HG03565 (cell line): Measurements from ENCODE around the gene MEGF9.
"Not testable (repeated sequence)": the region's sequence is repeated elsewhere in the genome, so short reads cannot be mapped to it uniquely, and the experiment has no call there.

Source experiments
- ATAC-seq: cut with Tn5 transposase; IDR thresholded peaks from one replicate; pipeline ENCODE4 v1.9.1; 2021; ENCODE audit warnings: mild to moderate bottlenecking, moderate library complexity; ENCODE audit not compliant: unreplicated experiment

Gene MEGF9

DNA sequence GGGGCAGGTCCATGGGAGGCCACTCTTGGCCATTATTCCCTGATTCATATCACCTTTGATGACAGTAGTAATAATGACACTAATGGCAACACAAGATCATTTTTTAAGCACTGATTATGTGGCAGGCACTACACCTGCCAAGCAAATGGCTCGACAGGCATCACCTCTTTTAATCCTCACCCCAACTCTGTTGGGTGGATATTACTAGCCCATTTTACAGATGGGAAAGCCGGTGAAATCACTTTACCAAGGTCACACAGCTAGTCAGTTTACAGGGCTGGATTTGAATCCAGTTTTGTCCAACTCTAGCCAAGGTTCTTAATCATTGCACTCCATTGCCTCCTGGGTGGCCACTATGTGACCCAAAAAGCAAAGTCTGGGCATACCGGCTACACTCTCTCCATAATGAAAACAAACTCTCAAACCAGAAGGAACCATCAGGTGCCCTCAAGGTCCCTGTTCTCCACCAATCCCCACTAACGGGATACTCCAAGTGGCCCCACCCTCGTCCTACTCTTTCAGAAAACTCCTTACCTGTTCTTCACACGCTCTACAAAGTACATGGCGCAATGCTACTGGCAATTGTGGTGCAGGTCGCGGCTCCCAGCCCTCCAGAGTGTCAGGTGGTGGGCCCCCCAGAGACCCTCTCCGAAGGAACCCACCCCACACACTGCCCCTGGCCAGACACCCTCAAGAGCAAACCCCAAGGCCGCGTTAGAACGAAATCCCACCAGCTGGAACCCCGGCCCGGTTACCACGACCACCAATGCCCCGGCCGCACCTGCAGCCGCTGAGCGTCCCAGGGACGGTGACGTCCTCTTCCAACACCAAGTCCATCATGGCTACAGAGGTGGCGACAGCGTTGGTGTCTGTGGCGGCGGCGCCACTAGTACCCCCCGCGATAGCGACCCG is 134.9 kb downstream of the MEGF9 start:
- peak; percentile 27 for ATAC-seq

DNA sequence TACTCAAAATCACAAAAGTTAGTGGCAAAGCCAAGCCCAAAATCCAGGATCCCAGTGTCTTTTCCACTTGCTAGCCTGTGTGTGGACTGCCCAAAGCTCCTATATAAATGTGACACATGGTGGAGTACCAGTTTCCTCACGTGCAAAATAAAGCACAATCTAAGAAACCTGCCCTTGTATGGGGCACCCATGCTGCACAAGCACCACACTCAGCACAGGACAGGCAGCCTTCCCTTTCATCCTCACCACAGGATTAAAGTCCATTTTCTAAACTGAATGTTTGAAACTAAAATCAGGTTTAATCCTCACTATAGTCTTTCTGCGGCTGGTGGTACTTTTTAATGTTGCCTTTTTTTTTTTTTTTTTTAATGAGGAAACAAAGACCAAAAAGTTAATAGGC is 139.8 kb downstream of the MEGF9 start:
- no peak for ATAC-seq

DNA sequence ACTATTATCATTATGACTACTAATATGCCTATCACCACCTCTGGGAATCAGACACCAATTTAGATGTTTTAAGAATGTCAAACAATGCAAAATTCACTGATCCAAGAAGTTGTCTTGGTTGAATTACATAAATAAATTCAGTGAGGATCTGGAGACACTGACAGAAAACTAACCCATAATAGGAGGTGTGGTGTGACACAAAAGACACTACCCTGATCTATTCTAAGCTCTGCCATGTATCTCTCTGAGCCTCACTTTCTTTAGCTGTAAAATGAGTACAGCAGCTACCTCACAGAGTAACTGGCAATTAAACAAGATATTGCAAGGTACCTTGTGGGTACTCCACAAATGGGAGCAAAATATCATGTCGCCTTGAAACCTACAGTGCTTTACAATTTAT is 141.8 kb downstream of the MEGF9 start:
- no peak for ATAC-seq

DNA sequence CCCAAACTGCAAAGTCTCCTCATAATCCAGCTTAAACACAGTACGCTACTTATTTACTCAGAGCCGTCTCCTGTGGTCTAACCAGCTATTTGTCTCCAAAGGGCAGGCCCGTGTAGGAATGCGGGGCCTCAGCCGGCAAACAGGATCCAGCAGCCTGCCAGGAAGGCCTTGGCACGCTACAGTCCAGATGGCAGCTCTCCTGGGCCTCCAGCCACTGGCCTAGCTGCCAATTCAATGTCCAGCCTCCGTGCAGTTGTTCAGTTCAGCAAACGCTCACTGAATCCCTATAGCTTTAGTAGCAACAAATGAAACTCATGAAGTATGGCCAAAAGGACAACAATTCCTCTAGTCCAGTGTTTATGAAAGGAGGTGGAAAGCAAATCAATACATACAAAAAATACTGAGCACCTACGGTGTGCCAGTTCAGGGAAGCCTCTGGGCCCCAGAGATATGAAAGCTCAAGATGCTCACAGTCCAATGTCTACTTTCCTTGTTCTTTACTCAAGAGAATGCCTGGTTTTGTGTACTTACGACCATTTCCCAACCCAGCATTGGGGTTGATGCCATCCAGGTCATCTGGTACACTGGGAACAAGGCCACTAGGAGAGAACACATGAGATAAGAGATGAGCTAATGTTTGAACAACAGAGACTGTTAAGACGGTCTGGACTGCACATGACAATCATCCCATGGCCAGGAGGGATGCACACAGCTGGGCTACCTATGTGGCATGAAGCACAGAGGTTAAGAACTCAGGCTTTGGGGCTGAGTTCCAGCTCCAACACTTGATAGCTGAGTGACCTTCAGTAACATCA is 142.6 kb downstream of the MEGF9 start:
- no peak for ATAC-seq

DNA sequence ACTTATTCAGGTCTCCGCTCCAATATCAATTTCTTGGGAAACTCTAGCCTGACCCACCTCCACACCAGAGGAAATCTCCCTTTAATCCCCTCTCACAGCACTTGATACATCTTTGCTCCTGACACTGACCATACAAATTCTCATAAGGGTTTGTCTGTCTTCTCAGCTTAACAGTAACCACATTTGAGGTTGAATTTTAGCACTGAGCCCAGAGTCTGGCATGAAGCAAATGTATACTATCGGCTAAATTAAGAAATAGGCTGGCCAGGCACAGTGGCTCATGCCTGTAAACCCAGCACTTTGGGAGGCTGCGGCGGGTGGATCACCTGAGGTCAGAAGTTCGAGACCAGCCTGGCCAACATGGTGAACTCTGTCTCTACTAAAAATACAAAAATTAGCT is 144.0 kb downstream of the MEGF9 start:
- no peak for ATAC-seq

DNA sequence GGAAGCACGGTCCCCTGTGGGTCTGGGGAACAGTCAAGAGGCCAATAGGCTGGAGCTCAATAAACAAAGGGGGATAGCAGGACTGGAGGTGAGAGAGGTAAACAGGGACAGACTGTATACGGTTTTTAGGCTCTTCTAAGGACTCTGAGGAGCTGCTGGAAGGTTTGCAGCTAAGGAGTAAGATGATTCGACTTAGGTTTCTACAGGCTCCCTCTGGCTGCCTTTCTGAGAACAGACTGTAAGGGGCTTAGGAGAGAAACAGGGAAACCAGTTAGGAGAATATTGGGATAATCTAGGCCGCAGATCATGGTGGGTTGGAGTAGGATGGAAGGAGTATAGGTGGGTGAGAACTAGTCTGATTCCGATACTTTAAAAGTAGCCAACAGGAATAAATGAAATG is 144.7 kb downstream of the MEGF9 start:
- no peak for ATAC-seq

DNA sequence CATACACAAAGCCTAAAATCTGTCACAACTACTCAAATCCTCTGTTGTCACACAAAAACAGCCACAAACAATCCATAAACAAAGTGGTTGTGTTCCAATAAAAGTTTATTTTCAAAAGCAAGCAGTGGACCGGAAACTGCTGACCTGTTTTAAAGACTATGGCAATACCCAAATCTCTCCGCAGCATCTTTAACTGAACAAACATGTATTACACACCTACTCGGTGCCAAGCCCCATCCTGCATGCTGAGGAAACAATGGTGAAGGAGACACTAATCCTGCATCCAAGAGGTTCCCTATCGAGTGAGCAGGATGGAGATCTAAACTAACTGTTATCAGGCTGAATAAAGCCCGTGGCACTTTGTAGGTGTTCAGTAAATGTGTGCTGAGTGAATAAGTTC is 145.5 kb downstream of the MEGF9 start:
- no peak for ATAC-seq

DNA sequence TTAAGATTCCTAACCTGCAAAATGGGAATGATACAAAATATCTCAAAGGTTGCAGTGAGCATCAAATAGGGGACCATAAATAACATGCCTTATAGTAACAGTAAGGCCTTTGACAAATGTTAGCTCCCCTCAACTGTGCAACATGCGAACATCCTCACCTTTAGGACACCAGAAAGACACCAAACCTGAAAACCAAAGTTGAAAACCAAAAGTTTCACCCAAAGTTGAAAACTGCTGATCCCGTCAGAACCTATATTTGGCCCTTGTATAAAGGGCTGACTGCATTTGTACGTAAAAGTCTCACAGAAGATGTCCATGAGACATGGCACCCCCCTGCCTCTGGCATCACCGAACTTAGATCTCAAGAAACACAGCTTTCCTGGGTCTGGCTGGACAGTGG is 146.4 kb downstream of the MEGF9 start:
- no peak for ATAC-seq

DNA sequence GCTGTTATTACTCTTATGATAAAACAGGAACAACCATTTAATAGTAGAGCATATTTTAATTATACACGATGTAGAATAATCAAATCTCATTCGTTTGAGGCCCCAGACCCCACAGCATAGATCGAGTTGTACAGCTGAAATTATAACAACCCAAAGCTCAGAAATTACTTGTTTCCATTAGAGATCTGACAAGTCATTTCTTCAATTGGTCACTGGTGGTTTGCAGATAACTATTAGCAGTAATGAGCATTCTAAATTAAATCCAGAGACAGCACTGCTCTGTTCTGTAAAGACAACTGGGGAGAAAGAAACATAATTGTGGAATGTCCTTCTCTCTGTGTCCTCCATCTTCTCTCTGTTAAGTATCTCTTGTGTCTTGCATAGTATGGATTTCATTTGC is 147.2 kb downstream of the MEGF9 start:
- no peak for ATAC-seq

DNA sequence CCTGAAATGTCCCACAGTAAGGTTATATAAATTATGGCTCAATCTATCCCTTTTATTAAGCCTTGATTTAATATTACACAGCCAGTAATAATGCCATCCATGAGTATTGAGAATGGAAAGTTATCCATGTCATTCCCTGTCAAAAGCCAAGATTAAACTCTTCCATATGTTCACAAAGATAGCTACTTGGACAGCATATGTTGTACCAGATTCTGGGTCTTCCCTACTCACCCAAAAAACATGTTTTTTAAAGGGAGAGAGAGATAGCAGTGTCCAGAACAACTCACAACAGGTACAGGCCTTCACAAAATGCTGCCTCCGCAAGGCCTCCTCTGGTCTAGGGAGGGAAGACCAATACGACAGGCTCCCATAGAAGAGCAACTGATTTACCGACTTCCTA is 149.7 kb downstream of the MEGF9 start:
- ATAC-seq = no peak

DNA sequence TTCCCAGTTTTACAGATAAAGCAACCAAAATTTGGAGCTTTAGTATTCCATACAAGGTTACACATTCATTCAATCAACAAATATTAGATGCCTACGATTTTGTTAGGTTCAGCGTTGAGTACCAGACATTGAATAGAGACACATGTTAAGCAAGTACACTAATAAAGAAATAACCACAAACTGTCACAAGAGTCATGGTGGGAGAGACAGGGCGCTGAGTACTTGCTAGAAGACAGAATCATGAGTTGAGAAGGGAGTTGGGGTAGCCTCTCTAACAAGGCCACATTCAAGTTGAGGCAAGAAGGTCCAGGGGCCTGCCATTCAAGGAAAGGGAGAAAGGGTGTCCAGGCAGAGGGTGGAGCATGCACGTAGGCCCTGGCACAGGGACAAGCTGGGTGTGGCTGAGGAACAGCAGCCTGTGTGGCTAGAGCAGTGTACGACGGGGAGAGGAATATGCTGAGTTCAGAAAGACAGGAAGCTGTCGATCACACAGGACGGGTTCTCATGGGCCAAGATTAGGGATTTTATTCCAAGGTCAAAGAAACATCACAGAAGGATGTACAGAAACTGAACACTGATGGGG is 151.3 kb downstream of the MEGF9 start:
- ATAC-seq = no peak

DNA sequence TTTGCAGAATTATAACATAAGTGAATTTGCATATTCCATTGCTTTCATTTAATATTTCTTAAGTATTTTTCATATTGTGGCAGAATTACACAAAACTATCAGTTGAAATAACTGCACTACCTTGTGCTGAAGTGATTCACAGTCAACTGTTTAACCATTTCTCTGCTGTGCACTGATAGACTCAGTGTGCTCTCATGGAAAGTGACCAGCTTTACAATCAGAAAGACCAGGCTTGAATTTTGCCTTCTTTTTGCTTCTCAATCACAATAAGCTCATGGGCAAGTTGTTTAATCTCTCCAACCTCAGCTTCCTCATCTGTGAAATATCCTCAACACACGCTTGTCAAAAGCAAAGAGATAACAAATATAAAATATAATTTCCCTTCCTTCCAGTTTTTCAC is 152.6 kb downstream of the MEGF9 start:
- no peak for ATAC-seq

DNA sequence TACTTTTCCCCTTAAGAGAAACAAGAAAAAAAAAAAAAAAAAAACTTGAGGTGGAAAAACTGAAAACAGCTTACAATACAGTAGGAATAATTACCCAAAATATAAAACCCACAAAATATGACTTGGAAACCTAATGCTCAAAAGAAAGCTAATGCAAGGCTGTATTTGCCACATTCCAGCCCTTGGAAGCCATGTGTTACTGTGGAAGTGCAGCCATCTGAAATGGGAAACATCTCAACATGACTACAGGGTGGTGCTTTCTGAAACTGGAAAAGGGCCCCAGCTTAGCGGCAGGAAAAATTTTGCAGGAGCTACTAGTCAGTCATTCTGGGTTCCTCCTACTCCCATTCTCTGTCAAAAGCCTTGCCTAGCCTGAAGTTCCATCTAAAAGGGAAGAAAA is 154.7 kb downstream of the MEGF9 start:
- ATAC-seq = no peak

DNA sequence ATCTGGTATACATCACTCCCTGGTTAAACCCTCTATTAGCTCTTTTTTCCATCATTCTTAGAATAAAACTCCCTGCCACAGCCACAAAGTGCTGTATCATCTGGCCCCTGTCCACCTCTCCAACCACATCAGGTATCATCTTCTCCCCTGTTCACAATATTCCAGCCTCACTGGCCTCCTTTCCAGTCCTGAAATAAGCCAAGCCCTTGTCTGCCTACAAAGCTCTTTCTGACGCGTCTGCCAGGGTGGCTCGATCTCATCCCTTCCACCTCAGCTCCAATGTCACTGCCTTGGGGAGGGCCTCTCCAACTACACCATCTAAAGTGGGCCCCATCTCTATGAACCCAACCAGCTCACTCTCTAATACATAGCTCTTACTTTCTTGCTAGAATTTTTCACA is 155.8 kb downstream of the MEGF9 start:
- ATAC-seq = no peak

DNA sequence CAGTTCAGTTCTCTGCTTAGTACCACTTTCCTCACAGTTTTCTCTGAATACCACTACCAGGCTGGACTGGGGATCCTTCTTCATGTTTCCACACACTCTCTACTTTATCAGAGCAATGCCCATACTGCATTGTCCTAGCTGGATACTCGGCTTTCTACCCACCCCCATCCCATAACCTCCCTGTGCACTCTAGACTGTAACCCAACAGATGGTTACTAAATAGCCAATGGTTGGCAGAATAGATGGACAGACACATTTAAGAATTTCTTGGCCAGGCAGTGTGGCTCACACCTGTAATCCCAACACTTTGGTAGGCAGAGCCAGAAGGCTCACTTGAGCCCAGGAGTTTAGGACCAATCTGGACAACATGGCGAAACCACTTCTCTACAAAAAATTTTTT is 157.1 kb downstream of the MEGF9 start:
- no peak for ATAC-seq

DNA sequence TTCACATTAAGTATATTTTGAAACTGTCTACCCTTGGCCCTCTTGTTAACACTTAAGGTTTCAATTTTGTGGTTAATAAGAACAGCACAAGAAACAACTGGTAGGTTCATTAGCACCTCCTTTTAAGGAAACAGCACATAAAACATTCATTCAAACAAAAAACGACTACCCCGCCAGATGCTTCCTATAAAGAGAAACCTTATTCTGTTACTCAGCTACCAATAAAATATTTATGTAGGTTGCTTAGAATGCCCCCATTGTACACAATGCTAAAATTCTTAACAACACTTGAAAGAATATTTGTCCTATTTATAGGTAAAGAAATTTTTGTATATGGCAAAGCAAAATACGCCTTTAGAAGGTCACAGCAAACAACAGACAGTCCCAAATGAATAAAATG is 157.5 kb downstream of the MEGF9 start:
- no peak for ATAC-seq

DNA sequence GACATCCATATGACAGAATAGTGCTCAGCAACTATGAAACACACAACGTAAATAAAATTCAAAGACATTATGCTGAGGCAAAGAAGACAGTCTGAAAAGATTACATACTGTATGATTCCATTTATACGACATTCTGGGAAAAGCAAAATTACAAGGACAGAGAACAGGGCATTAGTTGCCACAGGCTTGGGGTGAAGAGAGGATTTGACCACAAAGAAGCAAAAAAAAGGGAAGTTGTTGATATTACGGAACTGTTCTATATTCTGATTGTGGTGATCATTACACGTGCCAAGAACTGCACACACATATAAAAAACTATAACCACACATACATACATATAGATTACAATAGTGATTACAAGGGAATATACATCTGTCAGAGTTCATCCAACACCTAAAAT is 158.4 kb downstream of the MEGF9 start:
- ATAC-seq = no peak

DNA sequence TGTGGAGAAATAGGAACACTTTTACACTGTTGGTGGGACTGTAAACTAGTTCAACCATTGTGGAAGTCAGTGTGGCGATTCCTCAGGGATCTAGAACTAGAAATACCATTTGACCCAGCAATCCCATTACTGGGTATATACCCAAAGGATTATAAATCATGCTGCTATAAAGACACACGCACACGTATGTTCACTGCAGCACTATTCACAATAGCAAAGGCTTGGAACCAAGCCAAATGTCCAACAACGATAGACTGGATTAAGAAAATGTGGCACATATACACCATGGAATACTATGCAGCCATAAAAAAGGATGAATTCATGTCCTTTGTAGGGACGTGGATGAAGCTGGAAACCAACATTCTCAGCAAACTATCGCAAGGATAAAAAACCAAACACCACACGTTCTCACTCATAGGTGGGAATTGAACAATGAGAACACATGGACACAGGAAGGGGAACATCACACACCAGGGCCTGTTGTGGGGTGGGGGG is 162.0 kb downstream of the MEGF9 start:
- not testable (repeated sequence) for ATAC-seq
